Breast epithelium (tissue), 4 donors: ENCODE results near the gene SAXO2. TPM values are rescaled to one million over a fixed set of nuclear protein-coding genes. Genes with fewer than 3 reads are reported as not detected.
A peak's percentile ranks its signal among the peaks of the same experiment; 100 is the strongest.
"Not testable (repeated sequence)": the region's sequence is repeated elsewhere in the genome, so short reads cannot be mapped to it uniquely, and the experiment has no call there.

ENCODE experiments used
- DNase-seq, 2 donors: peaks; one replicate each; pipeline ENCODE4 v3.0.0-alpha.2; 2019; ENCODE audit warnings: low spot score in 2 of 2
- H3K27ac ChIP-seq, 2 donors: fragments of 200-600 bp; sonication (generic) in 1 of 2; one replicate each; pipeline ENCODE4 v1.5.1; 2016 to 2019; ENCODE audit warnings: mild to moderate bottlenecking in 1 of 2
- H3K27me3 ChIP-seq, 2 donors: fragments of 200-600 bp; sonication (generic) in 1 of 2; one replicate each; pipeline versions ENCODE4 v1.5.1 to v1.6.0; 2017 to 2019; ENCODE audit warnings: control low read depth in 1 of 2, mild to moderate bottlenecking in 1 of 2
- H3K36me3 ChIP-seq: fragments of 200-600 bp; one replicate; pipeline ENCODE4 v1.5.1; 2019
- H3K4me1 ChIP-seq, 2 donors: fragments of 200-600 bp; sonication (generic); one replicate each; pipeline ENCODE4 v1.5.1; 2016 to 2019; ENCODE audit warnings: control low read depth in 1 of 2
- H3K4me3 ChIP-seq, 3 donors: fragments of 200-600 bp; sonication (generic); 1 replicate in 2 of 3; 2 replicates in 1 of 3; pipeline ENCODE4 v1.5.1; 2016 to 2019; ENCODE audit warnings: mild to moderate bottlenecking in 3 of 3, moderate library complexity in 2 of 3
- H3K9me3 ChIP-seq, 2 donors: fragments of 200-600 bp; sonication (generic) in 1 of 2; one replicate each; pipeline ENCODE4 v1.5.1; 2016 to 2019; ENCODE audit warnings: control low read depth in 1 of 2
- POLR2A ChIP-seq: fragments of 450-650 bp; IDR thresholded peaks from one replicate; pipeline ENCODE4 v1.6.1; 2016; ENCODE audit warnings: antibody characterized with exemption, mild to moderate bottlenecking, moderate library complexity
- POLR2AphosphoS5 ChIP-seq, 3 donors: sonication (generic); formaldehyde crosslinking; IDR thresholded peaks; one replicate each; pipeline ENCODE4 v1.6.1; 2017; ENCODE audit warnings: antibody characterized with exemption in 3 of 3
- intact Hi-C: fragments of 100-400 bp; cut with DNase I; formaldehyde crosslinking; loops from one replicate; pipeline ENCODE4 v1.15.1; 2023; ENCODE audit warnings: low total_unique reads
- total RNA-seq, 3 donors: library from RNA; depleted of rRNA; stranded (reverse); fragments of >200 nt; gene quantifications; one replicate each; pipeline ENCODE4 v1.1.0, GENCODE V29; 2016
- TF ChIP-seq, protein P1 (sequence below), 3 donors: fragments of 450-650 bp; IDR thresholded peaks; one replicate each; pipeline ENCODE4 v1.5.1; 2016 to 2017; ENCODE audit warnings: antibody characterized with exemption in 3 of 3, mild to moderate bottlenecking in 3 of 3, moderate library complexity in 3 of 3

SAXO2 gene
- total RNA-seq, 3 donors from 2014 or later, result 1.1 to 2.8 (median 2.3) TPM

DNA sequence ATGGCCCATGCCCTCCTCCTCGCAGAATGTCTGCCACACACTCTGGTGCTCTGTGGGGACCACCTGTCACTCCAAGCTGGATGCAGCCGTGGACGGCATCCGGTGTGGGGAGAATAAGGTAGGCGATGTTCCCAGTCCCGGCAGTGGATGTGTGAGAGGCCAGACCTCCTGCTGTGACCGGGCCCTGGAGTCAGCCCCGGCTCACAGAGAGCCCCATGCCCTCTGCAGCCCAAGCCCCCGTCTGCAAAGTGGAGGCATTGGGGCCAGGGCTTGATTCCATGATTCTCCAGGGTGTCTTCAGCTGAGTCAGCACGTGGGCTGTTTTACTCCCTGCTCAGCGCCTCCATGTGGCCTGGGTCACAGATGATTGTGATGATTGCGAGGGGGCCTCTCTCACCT lies 54.5 kb downstream of the SAXO2 start:
- Histone ChIP-seq H3K4me1 (no peaks in the 10 kb centered on the region), H3K9me3 (no peaks in the 10 kb centered on the region), H3K36me3 (no peaks in the 10 kb centered on the region), H3K27ac (no peak overlapping the region), H3K27me3 (no peaks in the 10 kb centered on the region), H3K4me3 (no peak overlapping the region)
- intact Hi-C loops, result no loop called here
- TF ChIP-seq, protein P1, sequence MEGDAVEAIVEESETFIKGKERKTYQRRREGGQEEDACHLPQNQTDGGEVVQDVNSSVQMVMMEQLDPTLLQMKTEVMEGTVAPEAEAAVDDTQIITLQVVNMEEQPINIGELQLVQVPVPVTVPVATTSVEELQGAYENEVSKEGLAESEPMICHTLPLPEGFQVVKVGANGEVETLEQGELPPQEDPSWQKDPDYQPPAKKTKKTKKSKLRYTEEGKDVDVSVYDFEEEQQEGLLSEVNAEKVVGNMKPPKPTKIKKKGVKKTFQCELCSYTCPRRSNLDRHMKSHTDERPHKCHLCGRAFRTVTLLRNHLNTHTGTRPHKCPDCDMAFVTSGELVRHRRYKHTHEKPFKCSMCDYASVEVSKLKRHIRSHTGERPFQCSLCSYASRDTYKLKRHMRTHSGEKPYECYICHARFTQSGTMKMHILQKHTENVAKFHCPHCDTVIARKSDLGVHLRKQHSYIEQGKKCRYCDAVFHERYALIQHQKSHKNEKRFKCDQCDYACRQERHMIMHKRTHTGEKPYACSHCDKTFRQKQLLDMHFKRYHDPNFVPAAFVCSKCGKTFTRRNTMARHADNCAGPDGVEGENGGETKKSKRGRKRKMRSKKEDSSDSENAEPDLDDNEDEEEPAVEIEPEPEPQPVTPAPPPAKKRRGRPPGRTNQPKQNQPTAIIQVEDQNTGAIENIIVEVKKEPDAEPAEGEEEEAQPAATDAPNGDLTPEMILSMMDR (IDR thresholded peaks at IDR 0.05), result no peak
- TF ChIP-seq POLR2AphosphoS5 (IDR thresholded peaks at IDR 0.05) (no peak), POLR2A (no peak)
- no peak for DNase-seq

DNA sequence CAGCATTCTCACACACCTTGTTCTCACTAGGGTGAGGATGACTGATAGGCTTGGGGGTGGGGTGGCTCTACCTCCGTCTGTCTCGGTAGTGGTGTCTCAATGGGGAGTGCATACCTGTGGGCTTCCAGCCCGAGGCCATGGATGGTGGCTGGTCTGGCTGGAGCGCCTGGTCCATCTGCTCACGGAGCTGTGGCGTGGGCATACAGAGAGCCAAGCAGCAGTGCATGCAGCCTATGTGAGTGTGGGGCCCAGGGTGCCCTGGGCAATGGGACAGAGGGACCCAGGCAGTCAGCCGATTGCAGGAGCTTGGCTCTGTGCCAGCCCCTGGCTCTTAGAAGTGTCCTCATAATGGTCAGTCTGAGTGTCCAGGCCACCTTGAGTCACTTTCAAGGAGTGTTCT lies 54.9 kb downstream of the SAXO2 start:
- H3K36me3 ChIP-seq, H3K4me1 ChIP-seq, H3K27ac ChIP-seq, H3K4me3 ChIP-seq, H3K9me3 ChIP-seq, intact Hi-C loops, H3K27me3 ChIP-seq, DNase-seq: not testable (repeated sequence)

DNA sequence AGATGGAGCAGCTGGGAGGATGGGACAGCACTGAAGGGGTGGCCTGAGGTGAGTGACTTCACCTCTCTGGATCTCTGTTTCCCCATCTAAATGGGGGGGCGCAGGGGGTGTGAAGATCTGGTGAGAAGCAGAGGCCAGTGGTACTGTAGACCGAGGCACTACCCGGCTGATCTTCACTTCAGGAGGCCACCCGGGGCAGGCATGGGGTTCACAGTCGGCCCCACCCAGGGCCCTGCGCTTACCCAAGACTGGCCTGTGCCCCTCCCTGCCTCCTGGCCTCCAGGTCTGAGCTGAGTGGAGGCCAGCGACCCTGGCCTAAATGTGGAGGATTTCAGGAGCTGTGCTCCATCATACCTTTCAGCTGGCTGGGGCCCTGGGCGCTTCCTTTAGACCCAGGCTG lies 55.7 kb downstream of the SAXO2 start:
- H3K9me3 ChIP-seq, H3K4me1 ChIP-seq, H3K27me3 ChIP-seq, DNase-seq, H3K4me3 ChIP-seq, H3K36me3 ChIP-seq, intact Hi-C loops, H3K27ac ChIP-seq: not testable (repeated sequence)

DNA sequence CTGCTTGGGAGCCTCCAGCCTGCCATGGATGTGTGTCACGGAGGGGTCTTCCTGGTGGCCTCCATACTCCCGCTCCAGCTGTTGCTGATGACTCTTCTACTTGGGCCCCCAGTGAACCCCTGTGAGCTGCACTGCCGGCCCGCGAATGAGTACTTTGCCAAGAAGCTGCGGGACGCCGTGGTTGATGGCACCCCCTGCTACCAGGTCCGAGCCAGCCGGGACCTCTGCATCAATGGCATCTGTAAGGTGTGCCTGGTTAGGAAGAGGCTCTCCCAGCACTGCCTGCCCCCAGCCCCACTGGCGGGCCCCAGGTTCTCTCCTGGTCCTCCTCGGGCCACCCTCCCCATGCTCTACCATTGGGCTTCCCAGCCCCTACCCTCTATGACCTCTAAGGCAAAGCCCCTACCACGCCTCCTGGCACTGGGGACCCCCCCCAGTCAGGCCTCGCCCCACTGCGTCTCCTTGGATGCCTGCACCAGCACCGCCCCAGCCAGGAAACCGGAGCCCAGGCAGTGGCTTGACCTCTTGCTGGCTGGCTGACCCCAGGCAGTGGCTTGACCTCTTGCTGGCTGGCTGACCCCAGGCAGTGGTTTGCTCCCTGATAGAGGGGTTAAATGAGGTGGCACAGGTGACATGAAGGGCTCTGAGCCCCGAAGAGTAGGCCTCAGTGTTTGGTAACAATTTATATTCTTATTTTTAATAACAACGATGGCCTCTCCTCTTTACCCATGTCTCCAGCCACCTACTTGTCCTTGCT lies 57.1 kb downstream of the SAXO2 start:
- H3K27me3 ChIP-seq, H3K36me3 ChIP-seq, H3K27ac ChIP-seq, H3K4me1 ChIP-seq, DNase-seq, H3K9me3 ChIP-seq, intact Hi-C loops, H3K4me3 ChIP-seq: not testable (repeated sequence)

DNA sequence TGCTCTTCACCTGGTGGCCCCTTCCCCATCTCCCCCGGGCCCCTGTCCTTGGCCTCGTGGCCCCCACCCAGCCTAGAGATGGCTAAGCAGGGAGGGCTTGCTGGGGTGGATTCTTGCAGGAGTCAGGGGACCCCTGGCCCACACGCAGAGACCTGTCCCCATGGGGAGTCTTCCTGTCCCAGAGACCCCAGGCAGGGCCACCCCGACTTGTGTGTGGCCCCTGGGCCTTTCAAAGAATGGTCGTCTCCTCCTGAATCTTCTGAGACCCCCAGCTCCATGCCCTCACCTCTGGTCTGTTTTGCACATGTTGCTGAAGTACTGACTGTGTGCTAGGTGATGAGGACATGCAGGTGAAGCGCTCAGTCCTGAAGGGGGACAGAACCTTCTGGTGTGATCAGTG lies 58.2 kb downstream of the SAXO2 start:
- DNase-seq, intact Hi-C loops, H3K27me3 ChIP-seq: not testable (repeated sequence)

DNA sequence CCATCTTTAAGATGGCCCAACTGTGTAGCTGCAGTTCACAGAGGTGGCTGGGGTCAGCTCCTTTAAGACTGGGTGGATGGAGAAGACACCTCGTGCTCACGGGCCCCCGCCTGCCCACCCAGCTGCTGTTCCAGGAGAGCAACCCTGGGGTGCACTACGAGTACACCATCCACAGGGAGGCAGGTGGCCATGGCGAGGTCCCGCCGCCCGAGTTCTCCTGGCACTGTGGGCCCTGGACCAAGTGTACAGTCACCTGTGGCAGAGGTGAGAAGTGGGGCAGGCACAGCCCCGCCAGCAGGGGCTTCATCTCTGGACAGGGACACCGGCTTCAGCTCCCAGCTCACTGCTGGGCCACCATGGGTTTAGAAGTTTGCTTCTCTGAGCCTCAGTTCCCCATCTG lies 59.9 kb downstream of the SAXO2 start:
- H3K4me1 ChIP-seq, DNase-seq, H3K36me3 ChIP-seq, H3K27ac ChIP-seq, H3K9me3 ChIP-seq, H3K27me3 ChIP-seq, intact Hi-C loops, H3K4me3 ChIP-seq: not testable (repeated sequence)

More for the DNA sequence above, 58.2 kb downstream of the SAXO2 start:
- not testable (repeated sequence) for H3K9me3 ChIP-seq, H3K4me1 ChIP-seq, H3K27ac ChIP-seq, H3K4me3 ChIP-seq, H3K36me3 ChIP-seq

DNA sequence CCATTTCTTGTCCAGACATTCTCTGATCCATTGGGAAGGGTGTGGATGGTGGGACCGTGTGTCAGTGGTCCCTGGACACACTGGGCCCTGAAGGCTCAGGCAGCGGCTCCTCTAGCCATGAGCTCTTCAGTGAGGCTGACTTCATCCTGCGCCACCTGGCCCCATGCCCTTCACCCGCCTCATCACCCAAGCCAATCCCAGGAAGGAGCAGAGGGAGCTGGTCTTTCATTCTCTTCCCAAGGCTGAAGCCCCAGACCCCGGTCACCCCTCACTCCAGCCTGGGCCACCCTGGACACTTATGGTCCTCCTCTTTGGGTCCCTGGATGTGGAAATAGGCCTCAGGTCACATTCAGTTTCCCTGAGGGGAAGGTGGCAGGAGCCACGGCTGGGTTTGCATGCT lies 62.2 kb downstream of the SAXO2 start:
- H3K4me1 ChIP-seq, H3K27ac ChIP-seq, H3K4me3 ChIP-seq, H3K9me3 ChIP-seq, intact Hi-C loops, H3K27me3 ChIP-seq, H3K36me3 ChIP-seq: not testable (repeated sequence)
- DNase-seq, result peak in 1 of 2 donors; percentile 34

DNA sequence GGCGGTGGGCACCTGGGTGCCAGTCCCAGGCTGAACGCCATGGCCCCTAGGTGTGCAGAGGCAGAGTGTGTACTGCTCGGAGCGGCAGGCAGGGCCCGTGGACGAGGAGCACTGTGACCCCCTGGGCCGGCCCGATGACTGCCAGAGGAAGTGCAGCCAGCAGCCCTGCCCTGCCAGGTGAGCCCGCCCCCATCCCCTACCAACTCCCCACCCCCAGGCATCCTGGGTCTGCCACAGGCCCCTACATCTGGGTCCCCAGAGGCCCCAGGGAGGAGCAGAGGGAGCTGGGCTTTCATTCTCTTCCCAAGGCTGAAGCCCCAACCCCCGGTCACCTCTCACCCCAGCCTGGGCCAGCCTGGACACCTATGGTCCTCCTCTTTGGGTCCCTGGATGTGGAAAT lies 63.0 kb downstream of the SAXO2 start:
- H3K4me1 ChIP-seq, H3K4me3 ChIP-seq, H3K27ac ChIP-seq, H3K27me3 ChIP-seq, H3K36me3 ChIP-seq, intact Hi-C loops, H3K9me3 ChIP-seq: not testable (repeated sequence)
- DNase-seq, result peak in 1 of 2 donors; percentile 33

DNA sequence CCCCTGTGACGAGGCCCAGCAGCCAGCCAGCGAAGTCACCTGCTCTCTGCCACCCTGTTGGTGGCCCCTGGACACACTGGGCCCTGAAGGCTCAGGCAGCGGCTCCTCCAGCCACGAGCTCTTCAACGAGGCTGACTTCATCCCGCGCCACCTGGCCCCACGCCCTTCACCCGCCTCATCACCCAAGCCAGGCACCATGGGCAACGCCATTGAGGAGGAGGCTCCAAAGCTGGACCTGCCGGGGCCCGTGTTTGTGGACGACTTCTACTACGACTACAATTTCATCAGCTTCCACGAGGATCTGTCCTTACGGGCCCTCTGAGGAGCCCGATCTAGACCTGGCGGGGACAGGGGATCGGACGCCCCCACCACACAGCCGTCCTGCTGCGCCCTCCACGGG lies 64.3 kb downstream of the SAXO2 start:
- H3K27ac ChIP-seq, H3K9me3 ChIP-seq, H3K27me3 ChIP-seq, intact Hi-C loops, H3K4me3 ChIP-seq, DNase-seq, H3K4me1 ChIP-seq, H3K36me3 ChIP-seq: not testable (repeated sequence)

DNA sequence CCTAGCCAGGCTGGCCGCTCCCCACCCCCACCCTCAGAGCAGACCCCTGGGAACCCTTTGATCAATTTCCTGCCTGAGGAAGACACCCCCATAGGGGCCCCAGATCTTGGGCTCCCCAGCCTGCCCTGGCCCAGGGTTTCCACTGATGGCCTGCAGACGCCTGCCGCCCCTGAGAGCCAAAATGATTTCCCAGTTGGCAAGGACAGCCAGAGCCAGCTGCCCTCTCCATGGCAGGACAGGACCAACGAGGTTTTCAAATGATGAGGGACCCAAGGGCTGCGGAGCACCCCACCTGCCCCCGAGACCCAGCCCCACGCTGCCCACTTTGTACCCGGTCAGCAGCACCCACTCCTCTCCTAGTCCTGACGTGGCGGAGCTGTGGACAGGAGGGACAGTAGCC lies 64.8 kb downstream of the SAXO2 start:
- DNase-seq, H3K4me1 ChIP-seq, H3K27me3 ChIP-seq, H3K9me3 ChIP-seq, H3K36me3 ChIP-seq, H3K27ac ChIP-seq, intact Hi-C loops, H3K4me3 ChIP-seq: not testable (repeated sequence)

DNA sequence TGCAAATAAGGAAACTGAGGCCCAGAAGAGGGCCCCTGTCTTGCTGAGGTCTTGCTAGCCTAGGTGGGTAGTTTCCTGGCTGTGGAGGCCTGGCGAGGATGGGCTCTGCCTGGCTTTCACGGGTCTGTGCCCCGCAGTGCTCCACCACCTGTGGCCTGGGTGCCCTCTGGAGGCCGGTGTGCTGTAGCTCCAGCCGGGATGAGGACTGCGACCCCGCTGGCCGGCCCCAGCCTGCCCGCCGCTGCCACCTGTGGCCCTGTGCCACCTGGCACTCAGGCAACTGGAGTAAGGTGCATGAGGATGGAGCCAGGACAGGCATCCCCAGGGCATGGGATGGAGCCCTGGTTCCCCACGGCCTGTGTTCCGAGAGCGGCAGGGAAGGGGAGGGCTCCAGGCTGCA lies 66.4 kb downstream of the SAXO2 start:
- H3K4me3 ChIP-seq, H3K36me3 ChIP-seq, H3K27me3 ChIP-seq, intact Hi-C loops, H3K9me3 ChIP-seq, DNase-seq, H3K27ac ChIP-seq, H3K4me1 ChIP-seq: not testable (repeated sequence)

DNA sequence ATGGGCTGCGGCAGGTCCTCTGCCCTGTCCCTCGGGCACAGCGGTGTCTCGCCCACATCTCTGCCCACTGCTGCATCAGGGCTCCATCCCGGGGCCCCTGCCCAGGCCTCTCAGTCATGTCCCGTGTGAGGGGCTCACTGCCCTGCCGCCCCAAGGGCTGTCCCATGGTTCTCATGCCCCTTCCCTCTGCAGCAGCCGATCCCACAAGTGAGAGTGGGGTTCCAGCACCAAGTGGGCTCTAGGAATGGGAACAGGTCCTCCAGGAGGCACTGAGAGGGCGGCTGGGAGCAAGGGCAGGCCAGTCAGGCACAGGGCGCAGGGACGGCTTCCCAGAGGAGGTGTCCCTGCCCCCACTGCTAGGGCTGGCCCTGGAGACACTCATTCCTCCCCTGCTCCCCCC lies 68.3 kb downstream of the SAXO2 start:
- H3K36me3 ChIP-seq, H3K4me1 ChIP-seq, DNase-seq, H3K9me3 ChIP-seq, H3K27ac ChIP-seq, H3K27me3 ChIP-seq, intact Hi-C loops, H3K4me3 ChIP-seq: not testable (repeated sequence)
